Testis (tissue), 2 donors: Measurements from ENCODE around the gene PPA1.

ENCODE experiments used
- POLR2A ChIP-seq: fragments of 450-650 bp; IDR thresholded peaks from one replicate; pipeline ENCODE4 v1.6.1; 2017; ENCODE audit warnings: antibody characterized with exemption, mild to moderate bottlenecking, moderate library complexity
- TF ChIP-seq, protein P1 (sequence below), 3 experiments: fragments of 450-650 bp in 2 of 3; fragments of 200-600 bp in 1 of 3; sonication (generic) in 1 of 3; IDR thresholded peaks; one replicate each; pipeline ENCODE4 v1.5.1; 2016 to 2019; ENCODE audit warnings: antibody characterized with exemption in 3 of 3, mild to moderate bottlenecking in 2 of 3, moderate library complexity in 1 of 3

DNA sequence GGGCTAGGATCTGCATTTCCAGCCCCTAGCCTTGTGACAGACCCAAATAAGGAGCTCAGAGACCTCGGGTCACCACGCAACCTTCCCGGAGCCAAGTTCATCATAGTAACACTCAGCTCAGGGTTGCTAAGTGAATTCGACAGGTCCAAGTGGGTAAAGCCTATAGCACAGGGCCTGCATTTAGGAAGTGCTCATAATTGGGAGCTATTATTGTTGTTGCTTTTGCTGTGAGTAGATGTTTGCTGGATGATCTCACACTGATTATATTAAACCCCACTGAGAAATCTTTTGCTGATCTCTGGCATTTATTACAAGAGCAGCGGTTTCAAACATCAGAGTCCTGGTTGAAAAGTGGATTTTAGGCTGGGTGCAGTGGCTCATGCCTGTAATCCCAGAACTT lies 42.6 kb downstream of the PPA1 start:
- TF ChIP-seq, protein P1, sequence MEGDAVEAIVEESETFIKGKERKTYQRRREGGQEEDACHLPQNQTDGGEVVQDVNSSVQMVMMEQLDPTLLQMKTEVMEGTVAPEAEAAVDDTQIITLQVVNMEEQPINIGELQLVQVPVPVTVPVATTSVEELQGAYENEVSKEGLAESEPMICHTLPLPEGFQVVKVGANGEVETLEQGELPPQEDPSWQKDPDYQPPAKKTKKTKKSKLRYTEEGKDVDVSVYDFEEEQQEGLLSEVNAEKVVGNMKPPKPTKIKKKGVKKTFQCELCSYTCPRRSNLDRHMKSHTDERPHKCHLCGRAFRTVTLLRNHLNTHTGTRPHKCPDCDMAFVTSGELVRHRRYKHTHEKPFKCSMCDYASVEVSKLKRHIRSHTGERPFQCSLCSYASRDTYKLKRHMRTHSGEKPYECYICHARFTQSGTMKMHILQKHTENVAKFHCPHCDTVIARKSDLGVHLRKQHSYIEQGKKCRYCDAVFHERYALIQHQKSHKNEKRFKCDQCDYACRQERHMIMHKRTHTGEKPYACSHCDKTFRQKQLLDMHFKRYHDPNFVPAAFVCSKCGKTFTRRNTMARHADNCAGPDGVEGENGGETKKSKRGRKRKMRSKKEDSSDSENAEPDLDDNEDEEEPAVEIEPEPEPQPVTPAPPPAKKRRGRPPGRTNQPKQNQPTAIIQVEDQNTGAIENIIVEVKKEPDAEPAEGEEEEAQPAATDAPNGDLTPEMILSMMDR (IDR thresholded peaks at IDR 0.05) = no peak
- TF ChIP-seq POLR2A = no peak
